ENCODE results near the gene CDKAL1. TPM values are rescaled to one million over a fixed set of nuclear protein-coding genes. Genes with fewer than 3 reads are reported as not detected.
A peak's percentile ranks its signal among the peaks of the same experiment; 100 is the strongest.

Gene CDKAL1
- total and polyA plus RNA-seq, 2 of the 13 experiments (the other 11 are each of a cell fraction or from before 2014, with no cell fraction given): 9.5 to 27.7 TPM

GRCh38 chr6:20866935-20867703 lies 332.9 kb downstream of the CDKAL1 start:
- Histone ChIP-seq H3K36me3 (replicated peaks in 1 of 2; ENCODE audit: control insufficient read depth in 1 of 2, insufficient read depth in 2 of 2, low read length in 2 of 2) (no peaks in the 10 kb centered on the region), H3K4me2 (ENCODE audit: low read depth, low read length) (no peak overlapping the region), H3K27me3 (ENCODE audit: control insufficient read depth in 1 of 2, insufficient read depth in 2 of 2, low read length in 2 of 2) (no peaks in the 10 kb centered on the region), H3K4me3 (replicated peaks in 1 of 3; ENCODE audit: insufficient read depth in 1 of 3, low read depth in 2 of 3, low read length in 3 of 3) (no peak overlapping the region), H3K79me2 (ENCODE audit: insufficient read depth, low read length) (no peaks in the 10 kb centered on the region), H4K20me1 (ENCODE audit: insufficient read depth, low read length) (no peaks in the 10 kb centered on the region), H3K9ac (ENCODE audit: insufficient read depth, low read depth, low read length) (no peak overlapping the region), H3K9me3 (ENCODE audit: low read length) (no peaks in the 10 kb centered on the region), H3K4me1 (ENCODE audit: insufficient read depth, low read length) (peaks cover 23% of the 10 kb centered on the region), H2AFZ (ENCODE audit: low read length) (no peak overlapping the region), H3K27ac (ENCODE audit: extremely low read length, insufficient read depth, low read length) (no peak overlapping the region)
- TF ChIP-seq ZNF7 (CRISPR knock-in tag; IDR thresholded peaks at IDR 0.05) (peak; percentile 84), ZFP91 (CRISPR knock-in tag; IDR thresholded peaks at IDR 0.05; ENCODE audit: borderline replicate concordance) (no peak), HOMEZ (CRISPR knock-in tag; IDR thresholded peaks at IDR 0.05; ENCODE audit: low read depth) (peak; percentile 49; the same call in 1 of the 2 replicates), CREB1 (IDR thresholded peaks at IDR 0.05) (no peak), CREB1 (CRISPR knock-in tag; IDR thresholded peaks at IDR 0.05) (0 out of 2 replicates have a peak, but pooled peaks have one; percentile 19)
- in situ Hi-C loops (cut with HindIII; ENCODE audit: extremely low pct_ligation_motif_present, low pct_unique_long_range_greater_than_20kb): no loop called here
- no TSS peak for BruUV-seq (replicated peaks)
- ChIA-PET POLR2A (no interaction called here), CTCF (ENCODE audit: low intra/inter-chr PET ratio, low total read pairs) (no interaction called here)
- WGBS (ENCODE audit: low lambda C conversion rate): 92% methylated on average over 7 of the region's 7 CpGs
- no peak for DNase-seq (ENCODE audit: low spot score)
- no peak for FAIRE-seq
- intact Hi-C loops (cut with micrococcal nuclease; ENCODE audit: unreplicated experiment): no loop called here
- ATAC-seq: no peak
